ENCODE measurements around the gene CADPS2.
A peak's percentile ranks its signal among the peaks of the same experiment; 100 is the strongest.

Gene CADPS2

DNA sequence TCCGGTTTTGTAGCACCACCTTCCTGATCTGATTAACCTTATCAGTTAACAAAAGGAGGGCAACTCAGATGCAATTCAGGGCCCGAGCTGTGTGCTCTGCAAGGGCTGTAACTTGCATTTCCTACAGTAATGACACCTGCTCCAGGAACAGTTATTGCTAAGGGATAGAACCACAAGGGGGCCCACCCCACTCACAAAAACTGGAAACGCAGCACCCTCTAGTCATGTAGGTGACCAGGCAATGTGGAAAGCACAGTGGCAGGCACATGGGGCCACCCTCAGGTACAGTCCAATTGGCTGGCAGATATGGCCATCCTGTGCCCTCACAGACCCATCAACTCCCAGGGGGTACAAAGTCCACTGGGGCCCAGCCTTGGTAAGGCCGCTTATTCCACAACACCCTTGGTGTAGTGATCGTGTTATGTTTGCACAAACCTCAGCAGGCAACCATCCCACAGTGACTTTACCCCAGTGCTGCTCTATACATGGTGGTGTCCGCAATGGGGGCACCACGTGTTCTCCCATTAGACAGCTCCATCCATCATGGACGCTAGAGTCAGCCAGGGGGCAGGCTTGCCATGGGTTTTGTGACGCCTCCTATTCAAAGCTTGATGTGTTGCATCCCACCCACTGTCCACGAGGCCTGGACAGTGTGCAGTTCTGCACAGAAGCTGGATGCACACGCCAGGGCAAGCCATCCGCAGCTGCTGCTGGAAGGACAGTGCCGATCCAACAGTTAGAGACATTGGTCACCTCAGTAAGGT lies 196.7 kb downstream of the CADPS2 start:
- peak overlapping the region; percentile 75 for H2BK5ac ChIP-seq (ENCODE audit: low read length)
- H3K27me3 ChIP-seq (ENCODE audit: control insufficient read depth in 3 of 3, insufficient read depth in 3 of 3, low read depth in 1 of 3, low read length in 3 of 3): no peaks in the 10 kb centered on the region
- peak overlapping the region; percentile 40 for H2AK5ac ChIP-seq (ENCODE audit: low read depth, low read length)
- no peak overlapping the region for H2BK120ac ChIP-seq (ENCODE audit: low read depth, low read length)
- H3K4me2 ChIP-seq (ENCODE audit: insufficient read depth, low read length, poor library complexity, severe bottlenecking): no peak overlapping the region
- no peak for DNase-seq (ENCODE audit: low spot score)
- H2BK15ac ChIP-seq (ENCODE audit: low read length): no peak overlapping the region
- H3K4me1 ChIP-seq (ENCODE audit: control insufficient read depth in 2 of 2, insufficient read depth in 1 of 2, low read depth in 1 of 2, low read length in 2 of 2): no peaks in the 10 kb centered on the region
- no peaks in the 10 kb centered on the region for H3K79me1 ChIP-seq (ENCODE audit: low read depth, low read length)
- H3K9ac ChIP-seq (ENCODE audit: low read depth, low read length, poor library complexity): peak overlapping the region; percentile 63
- H3K18ac ChIP-seq (ENCODE audit: low read length): peak overlapping the region; percentile 88
- no peak overlapping the region for H3K4ac ChIP-seq (ENCODE audit: low read length)
- no peak overlapping the region for H2AFZ ChIP-seq (ENCODE audit: low read length)
- H3K23ac ChIP-seq (ENCODE audit: low read depth, low read length, poor library complexity): peak overlapping the region; percentile 46
- H3K9me3 ChIP-seq (replicated peaks in 1 of 2; ENCODE audit: control insufficient read depth in 2 of 2, insufficient read depth in 1 of 2, low read depth in 1 of 2, low read length in 2 of 2): peaks cover 5 to 21% of the 10 kb centered on the region in 2 donors
- H3K27ac ChIP-seq (replicated peaks; ENCODE audit: low read length): no peak overlapping the region
- no CpG with 5 or more reads among the region's 13 CpGs for WGBS, 2 donors (ENCODE audit: extremely low coverage in 2 of 2, insufficient read length in 2 of 2, insufficient replicate concordance in 1 of 2)
- H4K8ac ChIP-seq (ENCODE audit: low read depth, low read length): no peak overlapping the region
- H3K4me3 ChIP-seq (ENCODE audit: low read length in 2 of 2): no peak overlapping the region
- H2BK12ac ChIP-seq (ENCODE audit: low read length): peak overlapping the region; percentile 68
- no peaks in the 10 kb centered on the region for H3K36me3 ChIP-seq (replicated peaks in 1 of 2; ENCODE audit: control insufficient read depth in 2 of 2, insufficient read depth in 2 of 2, low read length in 2 of 2)
- H3K14ac ChIP-seq (ENCODE audit: low read length): no peak overlapping the region
- peak overlapping the region; percentile 85 for H4K91ac ChIP-seq (ENCODE audit: low read depth, low read length, poor library complexity)

DNA sequence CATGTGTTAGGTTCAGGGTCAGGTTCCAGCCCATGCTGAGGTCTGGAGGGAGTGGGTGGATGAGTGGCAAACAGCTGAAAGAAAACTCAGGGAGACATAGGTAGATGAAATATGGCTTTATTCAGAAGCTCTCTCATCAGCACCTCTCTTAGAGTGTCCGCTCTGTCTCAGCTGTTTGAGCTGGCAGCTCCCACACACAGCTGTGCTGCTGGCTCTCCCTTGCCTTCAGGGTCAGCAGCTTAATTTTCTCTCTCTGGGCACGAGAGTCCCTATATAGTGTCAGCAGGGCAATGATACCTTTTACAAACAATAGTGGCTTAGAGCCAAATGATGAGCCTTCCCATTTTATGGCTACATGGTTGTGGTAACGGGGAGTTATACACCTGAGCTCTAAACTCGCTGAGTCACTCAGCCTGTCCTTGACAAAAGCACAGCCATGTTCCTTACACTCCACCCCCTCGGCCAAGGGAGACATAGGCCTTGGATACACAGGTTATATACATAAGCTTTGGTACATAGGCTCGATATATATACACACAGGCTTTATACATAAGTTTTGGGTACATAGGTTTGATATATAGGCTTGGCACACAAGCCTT lies 197.8 kb downstream of the CADPS2 start:
- no peak overlapping the region for H3K4me2 ChIP-seq (ENCODE audit: insufficient read depth, low read length, poor library complexity, severe bottlenecking)

DNA sequence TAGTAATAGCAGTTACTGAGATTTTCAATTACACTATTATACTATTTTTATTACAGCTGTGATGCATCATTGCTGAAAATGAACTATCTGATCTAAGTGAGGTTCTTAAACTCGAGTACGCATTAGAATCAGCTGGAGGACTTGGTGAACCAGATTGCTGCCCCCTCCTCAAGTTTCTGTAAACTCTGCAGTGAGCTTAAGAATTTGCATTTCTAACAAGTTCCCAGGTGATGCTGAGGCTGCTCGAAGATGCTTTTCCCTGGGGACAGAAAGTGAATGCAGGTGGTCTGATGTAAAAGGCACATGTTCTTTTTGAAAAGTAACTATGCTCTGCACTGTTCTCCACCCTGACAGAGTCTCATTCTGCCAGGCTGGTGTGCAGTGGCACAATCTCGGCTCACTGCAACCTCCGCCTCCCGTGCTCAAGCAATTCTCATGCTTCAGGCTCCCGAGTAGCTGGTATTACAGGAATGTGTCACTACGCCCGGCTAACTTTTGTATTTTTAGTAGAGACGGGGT lies 199.8 kb downstream of the CADPS2 start:
- no peak overlapping the region for H3K4me3 ChIP-seq (ENCODE audit: low read length in 2 of 2)
- no peak overlapping the region for H2AFZ ChIP-seq (ENCODE audit: low read length)
- H3K27me3 ChIP-seq (ENCODE audit: control insufficient read depth in 3 of 3, insufficient read depth in 3 of 3, low read depth in 1 of 3, low read length in 3 of 3): no peaks in the 10 kb centered on the region
- no peak overlapping the region for H2BK12ac ChIP-seq (ENCODE audit: low read length)
- no peaks in the 10 kb centered on the region for H3K4me1 ChIP-seq (ENCODE audit: control insufficient read depth in 2 of 2, insufficient read depth in 1 of 2, low read depth in 1 of 2, low read length in 2 of 2)
- H3K23ac ChIP-seq (ENCODE audit: low read depth, low read length, poor library complexity): no peak overlapping the region
- no peaks in the 10 kb centered on the region for H3K36me3 ChIP-seq (replicated peaks in 1 of 2; ENCODE audit: control insufficient read depth in 2 of 2, insufficient read depth in 2 of 2, low read length in 2 of 2)
- no peaks in the 10 kb centered on the region for H3K79me1 ChIP-seq (ENCODE audit: low read depth, low read length)
- H3K18ac ChIP-seq (ENCODE audit: low read length): no peak overlapping the region
- WGBS, 2 donors (ENCODE audit: extremely low coverage in 2 of 2, insufficient read length in 2 of 2, insufficient replicate concordance in 1 of 2): no CpG with 5 or more reads among the region's 10 CpGs
- no peak overlapping the region for H3K4ac ChIP-seq (ENCODE audit: low read length)
- no peak overlapping the region for H3K14ac ChIP-seq (ENCODE audit: low read length)
- H2BK15ac ChIP-seq (ENCODE audit: low read length): no peak overlapping the region
- no peak overlapping the region for H4K91ac ChIP-seq (ENCODE audit: low read depth, low read length, poor library complexity)
- no peak overlapping the region for H4K8ac ChIP-seq (ENCODE audit: low read depth, low read length)
- no peak overlapping the region for H2AK5ac ChIP-seq (ENCODE audit: low read depth, low read length)
- no peak for DNase-seq (ENCODE audit: low spot score)
- no peak overlapping the region for H3K27ac ChIP-seq (replicated peaks; ENCODE audit: low read length)
- H3K4me2 ChIP-seq (ENCODE audit: insufficient read depth, low read length, poor library complexity, severe bottlenecking): no peak overlapping the region
- no peak overlapping the region for H2BK120ac ChIP-seq (ENCODE audit: low read depth, low read length)
- no peak overlapping the region for H2BK5ac ChIP-seq (ENCODE audit: low read length)
- H3K9ac ChIP-seq (ENCODE audit: low read depth, low read length, poor library complexity): no peak overlapping the region
- peaks cover 0 to under 1% of the 10 kb centered on the region in 2 donors for H3K9me3 ChIP-seq (replicated peaks in 1 of 2; ENCODE audit: control insufficient read depth in 2 of 2, insufficient read depth in 1 of 2, low read depth in 1 of 2, low read length in 2 of 2)

More for the DNA sequence above, 197.8 kb downstream of the CADPS2 start:
- no peak overlapping the region for H2BK15ac ChIP-seq (ENCODE audit: low read length)
- no peak overlapping the region for H3K18ac ChIP-seq (ENCODE audit: low read length)
- H3K79me1 ChIP-seq (ENCODE audit: low read depth, low read length): no peaks in the 10 kb centered on the region
- H3K27ac ChIP-seq (replicated peaks; ENCODE audit: low read length): no peak overlapping the region
- peaks cover 5 to 20% of the 10 kb centered on the region in 2 donors for H3K9me3 ChIP-seq (replicated peaks in 1 of 2; ENCODE audit: control insufficient read depth in 2 of 2, insufficient read depth in 1 of 2, low read depth in 1 of 2, low read length in 2 of 2)
- no peak overlapping the region for H3K4ac ChIP-seq (ENCODE audit: low read length)
- no peak overlapping the region for H3K14ac ChIP-seq (ENCODE audit: low read length)
- H2AK5ac ChIP-seq (ENCODE audit: low read depth, low read length): no peak overlapping the region
- H3K36me3 ChIP-seq (replicated peaks in 1 of 2; ENCODE audit: control insufficient read depth in 2 of 2, insufficient read depth in 2 of 2, low read length in 2 of 2): no peaks in the 10 kb centered on the region
- no peaks in the 10 kb centered on the region for H3K27me3 ChIP-seq (ENCODE audit: control insufficient read depth in 3 of 3, insufficient read depth in 3 of 3, low read depth in 1 of 3, low read length in 3 of 3)
- no peak overlapping the region for H2AFZ ChIP-seq (ENCODE audit: low read length)
- H3K4me3 ChIP-seq (ENCODE audit: low read length in 2 of 2): no peak overlapping the region
- H2BK5ac ChIP-seq (ENCODE audit: low read length): no peak overlapping the region
- no peak overlapping the region for H4K91ac ChIP-seq (ENCODE audit: low read depth, low read length, poor library complexity)
- no CpG with 5 or more reads among the region's 6 CpGs for WGBS, 2 donors (ENCODE audit: extremely low coverage in 2 of 2, insufficient read length in 2 of 2, insufficient replicate concordance in 1 of 2)
- H2BK12ac ChIP-seq (ENCODE audit: low read length): no peak overlapping the region
- DNase-seq (ENCODE audit: low spot score): no peak
- no peak overlapping the region for H3K9ac ChIP-seq (ENCODE audit: low read depth, low read length, poor library complexity)
- H2BK120ac ChIP-seq (ENCODE audit: low read depth, low read length): no peak overlapping the region
- H3K4me1 ChIP-seq (ENCODE audit: control insufficient read depth in 2 of 2, insufficient read depth in 1 of 2, low read depth in 1 of 2, low read length in 2 of 2): no peaks in the 10 kb centered on the region
- H3K23ac ChIP-seq (ENCODE audit: low read depth, low read length, poor library complexity): no peak overlapping the region
- H4K8ac ChIP-seq (ENCODE audit: low read depth, low read length): no peak overlapping the region

DNA sequence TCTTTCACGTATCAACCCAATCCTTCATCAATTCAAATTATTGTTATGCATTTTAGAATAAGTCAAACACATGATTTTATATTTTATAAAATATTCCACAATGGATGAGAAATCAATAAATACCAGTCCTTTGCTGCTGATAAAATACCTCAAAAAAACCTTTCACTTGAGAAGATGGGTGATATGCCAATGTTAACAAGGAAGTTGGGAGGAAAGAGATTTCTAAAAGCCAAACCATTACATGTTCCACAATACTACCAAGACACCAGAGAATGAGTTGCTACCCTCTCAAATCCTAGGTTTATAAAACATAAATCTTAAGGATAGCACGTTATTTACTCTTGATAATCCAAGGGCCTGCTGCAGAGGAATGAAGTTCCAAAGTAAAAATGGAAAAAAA lies 201.8 kb downstream of the CADPS2 start:
- Histone ChIP-seq H2BK5ac (ENCODE audit: low read length) (no peak overlapping the region), H3K14ac (ENCODE audit: low read length) (no peak overlapping the region), H2BK12ac (ENCODE audit: low read length) (no peak overlapping the region), H4K91ac (ENCODE audit: low read depth, low read length, poor library complexity) (no peak overlapping the region), H3K4me1 (ENCODE audit: control insufficient read depth in 2 of 2, insufficient read depth in 1 of 2, low read depth in 1 of 2, low read length in 2 of 2) (peaks cover 0 to 5% of the 10 kb centered on the region in 2 donors), H3K36me3 (replicated peaks in 1 of 2; ENCODE audit: control insufficient read depth in 2 of 2, insufficient read depth in 2 of 2, low read length in 2 of 2) (no peaks in the 10 kb centered on the region), H3K4ac (ENCODE audit: low read length) (no peak overlapping the region), H2AFZ (ENCODE audit: low read length) (no peak overlapping the region), H3K18ac (ENCODE audit: low read length) (no peak overlapping the region), H3K4me3 (ENCODE audit: low read length in 2 of 2) (no peak overlapping the region), H2AK5ac (ENCODE audit: low read depth, low read length) (no peak overlapping the region), H3K27ac (replicated peaks; ENCODE audit: low read length) (no peak overlapping the region), H4K8ac (ENCODE audit: low read depth, low read length) (no peak overlapping the region), H3K27me3 (ENCODE audit: control insufficient read depth in 3 of 3, insufficient read depth in 3 of 3, low read depth in 1 of 3, low read length in 3 of 3) (no peaks in the 10 kb centered on the region), H3K9ac (ENCODE audit: low read depth, low read length, poor library complexity) (no peak overlapping the region), H3K79me1 (ENCODE audit: low read depth, low read length) (no peaks in the 10 kb centered on the region), H3K4me2 (ENCODE audit: insufficient read depth, low read length, poor library complexity, severe bottlenecking) (no peak overlapping the region), H3K23ac (ENCODE audit: low read depth, low read length, poor library complexity) (no peak overlapping the region), H3K9me3 (replicated peaks in 1 of 2; ENCODE audit: control insufficient read depth in 2 of 2, insufficient read depth in 1 of 2, low read depth in 1 of 2, low read length in 2 of 2) (no peaks in the 10 kb centered on the region), H2BK120ac (ENCODE audit: low read depth, low read length) (no peak overlapping the region), H2BK15ac (ENCODE audit: low read length) (no peak overlapping the region)
- DNase-seq (ENCODE audit: low spot score): no peak
- WGBS, 2 donors (ENCODE audit: extremely low coverage in 2 of 2, insufficient read length in 2 of 2, insufficient replicate concordance in 1 of 2): 100% methylated on average over 1 of the region's 2 CpGs; no CpG with 5 or more reads in 1 of the 2 donors
